Measurements from ENCODE around the gene MAB21L3. TPM values are rescaled to one million over a fixed set of nuclear protein-coding genes. Genes with fewer than 3 reads are reported as not detected.
A peak's percentile ranks its signal among the peaks of the same experiment; 100 is the strongest.

MAB21L3 gene
- polyA plus RNA-seq, 1 experiment = 0.34 TPM

DNA sequence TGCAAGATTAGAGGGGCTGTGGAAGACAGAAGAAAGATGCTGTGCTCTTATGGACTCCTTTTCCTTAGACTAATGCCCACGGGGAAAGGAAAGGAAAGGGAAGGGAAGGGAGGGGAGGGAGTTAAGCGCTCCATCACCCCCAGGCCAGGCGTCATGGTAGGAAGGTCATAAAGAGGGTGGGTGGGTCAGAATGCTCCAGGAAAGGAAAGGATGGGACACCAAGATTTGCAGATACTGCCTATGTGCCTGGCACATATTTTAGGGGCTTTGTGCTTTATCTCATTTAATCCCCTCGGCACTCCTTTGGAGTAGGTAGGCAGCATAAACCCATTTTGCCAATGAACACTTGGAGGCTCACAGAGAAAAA is 41.4 kb downstream of the MAB21L3 start:
- Histone ChIP-seq H3K36me3 (ENCODE audit: control insufficient read depth, insufficient read depth, low read length) (no peaks in the 10 kb centered on the region), H3K27me3 (ENCODE audit: control insufficient read depth, insufficient read depth, low read length) (peaks cover 19% of the 10 kb centered on the region), H3K4me3 (ENCODE audit: low read depth, low read length) (peak overlapping the region; percentile 44; the same call in 1 of the 2 replicates)
- DNase-seq (ENCODE audit: low read depth) = no peak
- POLR2A ChIA-PET = no interaction called here
- TF ChIP-seq, protein P1, sequence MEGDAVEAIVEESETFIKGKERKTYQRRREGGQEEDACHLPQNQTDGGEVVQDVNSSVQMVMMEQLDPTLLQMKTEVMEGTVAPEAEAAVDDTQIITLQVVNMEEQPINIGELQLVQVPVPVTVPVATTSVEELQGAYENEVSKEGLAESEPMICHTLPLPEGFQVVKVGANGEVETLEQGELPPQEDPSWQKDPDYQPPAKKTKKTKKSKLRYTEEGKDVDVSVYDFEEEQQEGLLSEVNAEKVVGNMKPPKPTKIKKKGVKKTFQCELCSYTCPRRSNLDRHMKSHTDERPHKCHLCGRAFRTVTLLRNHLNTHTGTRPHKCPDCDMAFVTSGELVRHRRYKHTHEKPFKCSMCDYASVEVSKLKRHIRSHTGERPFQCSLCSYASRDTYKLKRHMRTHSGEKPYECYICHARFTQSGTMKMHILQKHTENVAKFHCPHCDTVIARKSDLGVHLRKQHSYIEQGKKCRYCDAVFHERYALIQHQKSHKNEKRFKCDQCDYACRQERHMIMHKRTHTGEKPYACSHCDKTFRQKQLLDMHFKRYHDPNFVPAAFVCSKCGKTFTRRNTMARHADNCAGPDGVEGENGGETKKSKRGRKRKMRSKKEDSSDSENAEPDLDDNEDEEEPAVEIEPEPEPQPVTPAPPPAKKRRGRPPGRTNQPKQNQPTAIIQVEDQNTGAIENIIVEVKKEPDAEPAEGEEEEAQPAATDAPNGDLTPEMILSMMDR (IDR thresholded peaks at IDR 0.05; ENCODE audit: insufficient read depth, low read depth, low read length) = no peak
- CTCF ChIA-PET = interaction anchor here (0.7 to 10.7 kb wide), 11 partner anchors 8 to 346 kb away, joined by 3 to 164 read pairs (median 6); no protein-coding TSS in a partner anchor

DNA sequence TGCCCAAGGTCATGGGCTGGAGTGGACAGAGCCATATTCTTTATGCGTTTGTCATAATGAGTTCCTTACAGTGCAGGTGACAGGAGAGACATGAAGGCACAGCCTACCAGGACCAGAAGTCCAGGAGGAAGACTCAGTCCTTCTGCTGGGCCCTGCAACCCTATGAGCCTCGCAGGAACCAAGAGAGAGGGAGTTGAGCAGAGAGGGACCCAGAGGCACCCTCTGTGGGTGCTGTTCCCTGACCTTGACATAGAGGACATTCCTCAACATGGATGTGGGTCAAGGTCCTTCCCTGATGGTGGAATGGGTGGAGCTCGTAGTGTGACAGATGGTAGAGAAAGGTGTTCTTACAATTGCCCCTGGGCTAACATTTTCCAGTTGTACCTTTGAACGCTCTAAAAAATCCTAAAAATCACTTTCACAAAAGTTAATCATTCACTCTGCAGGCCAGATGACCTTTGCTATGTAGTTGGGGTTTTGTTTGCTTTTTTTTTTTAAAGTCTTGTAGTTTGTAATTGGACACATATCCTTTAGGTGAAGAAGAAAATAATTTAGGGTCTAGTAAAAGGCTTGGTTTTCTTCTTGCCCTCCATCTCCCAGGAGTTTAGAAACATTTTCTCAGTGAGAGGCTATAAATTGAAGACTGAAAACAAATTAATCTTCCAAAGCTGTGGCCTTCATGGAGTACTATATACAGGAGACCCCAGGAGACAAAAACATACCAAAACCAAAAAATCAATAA is 41.9 kb downstream of the MAB21L3 start:
- POLR2A ChIA-PET = no interaction called here
- Histone ChIP-seq H3K36me3 (ENCODE audit: control insufficient read depth, insufficient read depth, low read length) (no peaks in the 10 kb centered on the region), H3K4me3 (ENCODE audit: low read depth, low read length) (no peak overlapping the region), H3K27me3 (ENCODE audit: control insufficient read depth, insufficient read depth, low read length) (peaks cover 19% of the 10 kb centered on the region)
- TF ChIP-seq, protein P1 (IDR thresholded peaks at IDR 0.05; ENCODE audit: insufficient read depth, low read depth, low read length) = no peak
- CTCF ChIA-PET = interaction anchor here (1.5 to 10.7 kb wide), 5 partner anchors 11 to 346 kb away, joined by 3 to 164 read pairs (median 29); no protein-coding TSS in a partner anchor
- DNase-seq (ENCODE audit: low read depth) = no peak

DNA sequence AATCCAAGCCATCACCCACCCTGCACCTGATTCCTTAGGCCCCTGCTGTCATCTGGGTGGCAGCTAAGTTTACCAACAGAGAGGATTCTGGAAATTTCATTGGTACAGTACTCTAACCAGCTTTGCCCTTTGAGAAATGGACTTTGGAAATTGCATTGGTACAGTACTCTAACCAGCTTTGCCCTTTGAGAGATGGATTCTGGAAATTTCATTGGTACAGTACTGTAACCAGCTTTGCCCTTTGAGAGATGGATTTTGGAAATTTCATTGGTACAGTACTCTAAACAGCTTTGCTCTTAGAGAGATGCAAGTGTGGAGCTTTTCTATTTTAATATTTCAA is 42.5 kb downstream of the MAB21L3 start:
- ChIA-PET POLR2A (no interaction called here), CTCF (interaction anchor here (1.5 to 10.7 kb wide), 5 partner anchors 10 to 345 kb away, joined by 3 to 164 read pairs (median 29); no protein-coding TSS in a partner anchor)
- Histone ChIP-seq H3K4me3 (ENCODE audit: low read depth, low read length) (no peak overlapping the region), H3K36me3 (ENCODE audit: control insufficient read depth, insufficient read depth, low read length) (no peaks in the 10 kb centered on the region), H3K27me3 (ENCODE audit: control insufficient read depth, insufficient read depth, low read length) (peaks cover 19% of the 10 kb centered on the region)
- no peak for DNase-seq (ENCODE audit: low read depth)
- TF ChIP-seq, protein P1 (IDR thresholded peaks at IDR 0.05; ENCODE audit: insufficient read depth, low read depth, low read length) = no peak

DNA sequence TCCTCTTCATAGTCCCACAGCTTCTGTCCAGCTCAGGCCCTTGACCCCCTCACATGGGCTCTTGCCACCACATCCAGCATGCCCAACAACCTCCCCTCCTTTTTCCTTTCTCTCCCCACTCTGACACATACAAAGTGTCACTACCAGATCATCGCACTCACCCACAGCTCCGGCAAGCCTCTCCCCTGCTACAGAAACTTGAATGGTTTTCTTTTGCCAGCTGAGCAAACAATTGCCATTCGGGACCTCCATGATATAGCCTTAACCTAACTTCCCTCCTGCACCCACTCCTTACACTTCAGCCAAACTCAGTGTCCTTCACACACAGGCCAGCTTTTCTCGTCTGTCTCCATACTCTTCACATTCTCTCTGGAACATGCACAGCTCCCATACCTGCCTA is 43.3 kb downstream of the MAB21L3 start:
- TF ChIP-seq, protein P1 (IDR thresholded peaks at IDR 0.05; ENCODE audit: insufficient read depth, low read depth, low read length) = no peak
- H3K27me3 ChIP-seq (ENCODE audit: control insufficient read depth, insufficient read depth, low read length) = peaks cover 22% of the 10 kb centered on the region
- DNase-seq (ENCODE audit: low read depth) = no peak
- POLR2A ChIA-PET = no interaction called here
- no peaks in the 10 kb centered on the region for H3K36me3 ChIP-seq (ENCODE audit: control insufficient read depth, insufficient read depth, low read length)
- CTCF ChIA-PET = interaction anchor here (0.9 to 10.7 kb wide), 6 partner anchors 9 to 344 kb away, joined by 3 to 164 read pairs (median 23); no protein-coding TSS in a partner anchor
- H3K4me3 ChIP-seq (ENCODE audit: low read depth, low read length) = no peak overlapping the region

DNA sequence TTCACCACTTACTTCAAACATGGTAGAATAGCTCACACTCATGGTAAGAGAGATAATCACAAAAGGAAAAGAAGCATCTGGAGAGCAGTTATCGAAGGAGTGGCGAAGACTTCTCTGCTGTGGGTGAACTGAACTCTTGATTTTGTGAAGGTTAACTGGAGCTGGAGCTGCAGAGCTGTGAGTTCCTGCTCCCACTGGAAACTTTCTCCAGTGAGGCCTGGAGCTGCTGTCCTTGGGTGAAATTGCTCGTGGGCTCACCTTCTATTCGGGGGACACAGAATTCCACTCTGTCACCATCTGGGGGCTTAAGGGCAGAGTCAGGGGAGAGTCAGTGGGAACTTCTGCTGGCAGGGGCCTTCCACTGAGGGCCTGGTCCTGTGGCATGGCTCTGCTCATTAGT is 45.9 kb downstream of the MAB21L3 start:
- ChIA-PET POLR2A (no interaction called here), CTCF (no interaction called here)
- H3K36me3 ChIP-seq (ENCODE audit: control insufficient read depth, insufficient read depth, low read length) = no peaks in the 10 kb centered on the region
- peaks cover 20% of the 10 kb centered on the region for H3K27me3 ChIP-seq (ENCODE audit: control insufficient read depth, insufficient read depth, low read length)
- H3K4me3 ChIP-seq (ENCODE audit: low read depth, low read length) = no peak overlapping the region
- TF ChIP-seq, protein P1 (IDR thresholded peaks at IDR 0.05; ENCODE audit: insufficient read depth, low read depth, low read length) = no peak
- no peak for DNase-seq (ENCODE audit: low read depth)

All from BJ (cell line).